Neural progenitor cell (in vitro differentiated cells): ENCODE data around the gene GFY.

Experiments
- CTCF ChIP-seq: fragments of 200-600 bp; sonication (generic); IDR thresholded peaks from 2 replicates; pipeline ENCODE4 v1.5.1; 2017; ENCODE audit warnings: antibody characterized with exemption, mild to moderate bottlenecking
- EZH2phosphoT487 ChIP-seq: fragments of 200-600 bp; sonication (generic); IDR thresholded peaks from 2 replicates; pipeline ENCODE4 v1.6.1; 2017; ENCODE audit warnings: antibody characterized with exemption

GRCh38 chr19:49430678-49431329 is 5.6 kb downstream of the GFY start:
- TF ChIP-seq CTCF (peak; percentile 46), EZH2phosphoT487 (no peak)
